Measurements from ENCODE around the gene XIRP2.

DNA sequence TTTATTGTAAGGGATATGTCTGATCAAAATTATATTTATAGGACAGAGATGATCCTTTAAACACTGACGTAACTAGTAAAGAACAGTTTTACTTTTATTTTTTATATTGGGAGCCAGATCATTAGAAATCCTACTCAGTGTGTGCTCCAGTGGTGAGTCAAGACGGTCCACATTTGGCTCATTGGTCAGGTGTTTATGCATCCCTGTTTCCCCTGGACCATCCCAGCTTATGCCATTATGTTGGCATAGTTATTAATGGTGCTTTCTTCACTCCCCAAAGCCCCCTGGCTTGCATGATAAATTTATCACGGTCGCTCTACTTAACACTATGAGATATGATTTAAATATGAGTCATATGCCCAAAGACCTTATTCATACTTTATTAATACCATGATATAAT is 293.4 kb downstream of the XIRP2 start:
- TF ChIP-seq, protein P1, sequence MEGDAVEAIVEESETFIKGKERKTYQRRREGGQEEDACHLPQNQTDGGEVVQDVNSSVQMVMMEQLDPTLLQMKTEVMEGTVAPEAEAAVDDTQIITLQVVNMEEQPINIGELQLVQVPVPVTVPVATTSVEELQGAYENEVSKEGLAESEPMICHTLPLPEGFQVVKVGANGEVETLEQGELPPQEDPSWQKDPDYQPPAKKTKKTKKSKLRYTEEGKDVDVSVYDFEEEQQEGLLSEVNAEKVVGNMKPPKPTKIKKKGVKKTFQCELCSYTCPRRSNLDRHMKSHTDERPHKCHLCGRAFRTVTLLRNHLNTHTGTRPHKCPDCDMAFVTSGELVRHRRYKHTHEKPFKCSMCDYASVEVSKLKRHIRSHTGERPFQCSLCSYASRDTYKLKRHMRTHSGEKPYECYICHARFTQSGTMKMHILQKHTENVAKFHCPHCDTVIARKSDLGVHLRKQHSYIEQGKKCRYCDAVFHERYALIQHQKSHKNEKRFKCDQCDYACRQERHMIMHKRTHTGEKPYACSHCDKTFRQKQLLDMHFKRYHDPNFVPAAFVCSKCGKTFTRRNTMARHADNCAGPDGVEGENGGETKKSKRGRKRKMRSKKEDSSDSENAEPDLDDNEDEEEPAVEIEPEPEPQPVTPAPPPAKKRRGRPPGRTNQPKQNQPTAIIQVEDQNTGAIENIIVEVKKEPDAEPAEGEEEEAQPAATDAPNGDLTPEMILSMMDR (IDR thresholded peaks at IDR 0.05) = no peak
- TF ChIP-seq POLR2A (IDR thresholded peaks at IDR 0.05) = no peak

Measured in body of pancreas (tissue), 4 donors.